ENCODE results near the gene SLF2. TPM values are rescaled to one million over a fixed set of nuclear protein-coding genes. Genes with fewer than 3 reads are reported as not detected.

The SLF2 gene
- total and polyA plus RNA-seq, 2 of the 13 experiments (the other 11 are each of a cell fraction or from before 2014, with no cell fraction given): 12.2 to 48.1 TPM

GRCh38 chr10:100876585-100877460, 35.9 kb upstream of the SLF2 start (continued):
- TF ChIP-seq ZNF512B (CRISPR knock-in tag; IDR thresholded peaks at IDR 0.05; ENCODE audit: borderline replicate concordance) (no peak), ETV6 (CRISPR knock-in tag; conservative IDR thresholded peaks at IDR 0.05) (no peak), ZBTB40 (IDR thresholded peaks at IDR 0.05) (no peak), ZBTB40 (CRISPR knock-in tag; IDR thresholded peaks at IDR 0.05) (0 out of 2 replicates have a peak, but pooled peaks have one; percentile 40)

Data from HepG2 (cell line).